A549 (cell line): Measurements from ENCODE around the gene TEX52.

Source experiments
- BCL3 ChIP-seq: fragments of >200 bp; sonication (Bioruptor Twin); formaldehyde crosslinking; IDR thresholded peaks from 3 replicates; pipeline ENCODE4 v1.6.1; 2016
- CTCF ChIP-seq: fragments of >200 bp; sonication (Bioruptor Twin); formaldehyde crosslinking; IDR thresholded peaks from 3 replicates; pipeline ENCODE4 v1.5.1; 2016
- EP300 ChIP-seq, 2 experiments: fragments of >200 bp; sonication (Bioruptor Twin); formaldehyde crosslinking; IDR thresholded peaks; 2 replicates in 1 of 2; 3 replicates in 1 of 2; pipeline ENCODE4 v1.6.1; 2016 to 2017
- HDAC2 ChIP-seq: fragments of 200-600 bp; sonication (generic); IDR thresholded peaks from 2 replicates; pipeline ENCODE4 v1.6.1; 2016
- POLR2A ChIP-seq: IDR thresholded peaks from 2 replicates; pipeline ENCODE4 v1.6.1; 2012; ENCODE audit warnings: mild to moderate bottlenecking, low read length
- RFX5 ChIP-seq: fragments of 450-650 bp; IDR thresholded peaks from 2 replicates; pipeline ENCODE4 v1.7.1; 2014; ENCODE audit warnings: antibody characterized with exemption, mild to moderate bottlenecking, moderate library complexity
- RNF2 ChIP-seq: fragments of 200-600 bp; sonication (generic); IDR thresholded peaks from 2 replicates; pipeline ENCODE4 v1.6.1; 2016; ENCODE audit warnings: low read depth, mild to moderate bottlenecking, antibody characterized with exemption, moderate library complexity, borderline replicate concordance
- USF2 ChIP-seq: fragments of 450-650 bp; IDR thresholded peaks from 2 replicates; pipeline ENCODE4 v1.6.1; 2014; ENCODE audit warnings: antibody characterized with exemption
- ZC3H11A ChIP-seq: fragments of 450-650 bp; IDR thresholded peaks from 2 replicates; pipeline ENCODE4 v1.6.1; 2014; ENCODE audit warnings: antibody characterized with exemption, mild to moderate bottlenecking

GRCh38 chr12:2855546-2855945 is 1.3 kb downstream of the TEX52 start:
- TF ChIP-seq RNF2 (no peak), EP300 (IDR thresholded peaks at IDR 0.05) (no peak), CTCF (no peak), USF2 (no peak), HDAC2 (no peak), POLR2A (no peak), ZC3H11A (no peak), BCL3 (no peak), RFX5 (no peak)
